ENCODE measurements around the gene SERPINA5.

The SERPINA5 gene

DNA sequence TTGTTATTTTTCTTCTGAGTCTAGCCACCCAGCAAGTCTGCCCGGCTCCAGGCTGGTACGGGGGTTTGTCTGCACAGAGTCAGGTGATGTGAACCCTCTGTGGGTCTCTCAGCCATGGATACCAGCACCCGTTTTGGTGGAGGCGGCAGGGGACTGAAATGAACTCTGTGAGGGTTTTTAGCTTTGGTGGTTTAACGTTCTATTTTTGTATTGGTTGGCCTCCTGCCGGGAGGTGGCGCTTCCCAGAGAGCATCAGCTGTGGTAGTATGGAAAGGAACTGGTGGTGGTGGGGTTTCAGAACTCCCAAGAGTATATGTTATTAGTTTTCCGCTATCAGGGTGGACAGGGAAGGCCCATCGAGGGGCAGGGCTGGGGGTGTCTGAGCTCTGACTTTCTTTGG lies 25.2 kb upstream of the SERPINA5 start:
- DNase-seq = no peak

DNA sequence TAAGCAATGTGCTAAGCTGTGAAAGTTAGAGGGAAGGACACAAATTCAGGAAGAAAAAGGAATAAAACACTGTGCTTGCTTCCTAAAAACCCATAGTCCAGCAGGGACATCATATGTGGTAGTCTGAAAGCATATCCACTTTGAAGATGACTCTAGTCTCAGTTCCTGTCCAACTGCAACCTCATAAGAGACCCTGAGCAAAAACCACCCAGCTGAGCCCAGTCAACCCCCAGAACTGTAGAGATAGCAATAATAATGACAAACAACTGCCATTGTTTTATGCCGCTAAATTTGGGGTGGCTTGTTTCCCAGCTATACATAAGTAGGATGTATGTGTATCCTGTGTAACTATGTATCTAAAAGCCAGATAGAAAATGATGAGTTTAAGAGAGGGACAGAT lies 23.9 kb upstream of the SERPINA5 start:
- DNase-seq = no peak

DNA sequence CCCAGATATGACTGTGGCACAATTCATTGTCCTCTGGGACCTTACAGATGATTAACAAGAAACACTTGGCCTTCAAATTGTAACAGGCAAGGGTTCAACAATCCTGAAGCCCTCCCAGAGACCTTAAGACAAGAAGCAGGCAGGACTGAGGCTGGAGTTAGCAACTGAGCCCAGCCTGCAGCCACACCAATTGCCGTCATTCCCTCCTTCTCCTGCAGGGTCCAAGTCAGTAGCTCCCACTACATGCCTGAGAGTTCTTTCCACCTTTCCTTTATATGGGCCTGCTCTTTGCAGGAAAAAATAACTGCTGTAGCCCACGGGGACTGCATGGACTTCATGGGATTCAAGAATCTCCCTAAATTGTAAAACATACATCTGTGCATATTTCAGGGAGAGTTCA lies 22.4 kb upstream of the SERPINA5 start:
- no peak for DNase-seq

- no peak for DNase-seq
Observed at GRCh38 chr14:94559638-94560290, 21.5 kb upstream of the SERPINA5 start.

DNA sequence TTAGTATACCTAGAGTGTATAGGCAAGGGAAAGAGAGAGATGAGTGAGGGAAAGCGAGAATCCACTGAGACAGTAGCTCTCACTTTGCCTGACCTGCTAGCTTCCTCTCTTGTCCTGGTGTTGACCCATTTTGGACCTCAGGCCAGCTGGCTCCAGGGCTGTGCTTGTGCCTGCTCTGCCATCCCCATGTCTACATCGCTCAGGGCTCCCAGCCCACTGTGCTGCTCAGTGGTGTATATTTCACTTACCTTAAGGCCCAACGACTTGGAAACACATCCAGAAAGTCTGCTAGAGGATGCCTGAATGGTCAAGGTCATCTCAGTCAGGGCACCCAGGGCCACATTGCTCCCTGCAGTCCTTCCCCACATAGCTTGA lies 20.9 kb upstream of the SERPINA5 start:
- DNase-seq = no peak

GRCh38 chr14:94560751-94561655 lies 20.2 kb upstream of the SERPINA5 start, which contains the start of gene SERPINA4:
SERPINA4 (plus strand) TSS chr14:94561442; CDS start chr14:94563483, 2,041 bp downstream.
- DNase-seq = no peak

DNA sequence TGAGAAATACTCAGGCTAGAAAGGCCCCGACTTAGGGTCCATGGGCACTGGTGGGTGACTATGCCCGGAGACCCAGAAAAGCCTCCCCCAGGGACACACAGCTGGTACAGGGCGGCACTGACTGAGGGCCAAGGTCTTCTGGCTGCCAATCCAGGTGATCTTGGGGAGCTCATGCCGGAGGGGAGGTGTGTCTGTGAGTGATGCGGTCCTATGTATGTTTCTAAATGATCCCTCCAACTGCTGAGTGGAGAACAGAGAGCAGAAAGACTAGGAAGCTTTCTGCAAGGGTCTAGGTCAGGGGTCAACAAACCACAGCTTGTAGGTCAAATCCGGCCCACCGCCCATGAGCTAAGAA lies 19.6 kb upstream of the SERPINA5 start:
- DNase-seq = no peak

GRCh38 chr14:94562022-94562421 lies 19.2 kb upstream of the SERPINA5 start:
- no peak for DNase-seq

GRCh38 chr14:94562941-94563883 lies 18.0 kb upstream of the SERPINA5 start:
- no peak for DNase-seq

DNA sequence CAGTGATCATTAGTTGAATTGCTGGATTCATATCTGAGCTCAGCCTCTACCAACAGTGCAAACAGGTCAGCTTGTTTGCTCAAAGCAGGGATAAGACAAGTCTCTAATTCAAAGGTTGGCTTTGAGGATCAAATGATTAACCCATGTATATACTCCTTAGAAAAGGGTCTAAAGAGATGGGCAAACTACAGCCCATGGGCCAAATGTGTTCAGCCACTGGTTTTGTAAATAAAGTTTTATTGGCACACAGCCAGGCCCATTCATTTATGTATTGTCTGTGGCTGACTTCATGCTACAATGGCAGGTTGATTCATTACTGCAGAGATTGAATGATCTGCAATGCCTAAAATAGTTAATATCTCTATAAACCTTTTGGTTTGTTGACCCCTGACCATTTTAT lies 16.8 kb upstream of the SERPINA5 start:
- no peak for DNase-seq

DNA sequence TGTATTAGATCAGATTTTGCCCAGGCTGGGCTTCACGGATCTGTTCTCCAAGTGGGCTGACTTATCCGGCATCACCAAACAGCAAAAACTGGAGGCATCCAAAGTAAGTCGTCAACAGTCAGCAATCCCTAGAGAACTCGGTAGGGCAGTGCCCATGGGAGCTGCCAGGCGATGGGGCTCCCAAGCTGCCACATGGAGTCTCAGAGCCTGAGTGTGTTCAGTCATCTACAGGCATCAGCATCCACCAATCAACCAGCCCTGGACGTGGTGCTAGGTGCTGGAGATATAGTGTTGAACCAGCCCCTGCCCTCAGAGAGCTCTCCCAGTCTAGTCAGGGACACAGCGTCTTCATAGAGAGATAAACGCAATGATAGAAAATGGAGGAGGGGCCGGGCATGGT lies 13.0 kb upstream of the SERPINA5 start:
- DNase-seq = no peak

DNA sequence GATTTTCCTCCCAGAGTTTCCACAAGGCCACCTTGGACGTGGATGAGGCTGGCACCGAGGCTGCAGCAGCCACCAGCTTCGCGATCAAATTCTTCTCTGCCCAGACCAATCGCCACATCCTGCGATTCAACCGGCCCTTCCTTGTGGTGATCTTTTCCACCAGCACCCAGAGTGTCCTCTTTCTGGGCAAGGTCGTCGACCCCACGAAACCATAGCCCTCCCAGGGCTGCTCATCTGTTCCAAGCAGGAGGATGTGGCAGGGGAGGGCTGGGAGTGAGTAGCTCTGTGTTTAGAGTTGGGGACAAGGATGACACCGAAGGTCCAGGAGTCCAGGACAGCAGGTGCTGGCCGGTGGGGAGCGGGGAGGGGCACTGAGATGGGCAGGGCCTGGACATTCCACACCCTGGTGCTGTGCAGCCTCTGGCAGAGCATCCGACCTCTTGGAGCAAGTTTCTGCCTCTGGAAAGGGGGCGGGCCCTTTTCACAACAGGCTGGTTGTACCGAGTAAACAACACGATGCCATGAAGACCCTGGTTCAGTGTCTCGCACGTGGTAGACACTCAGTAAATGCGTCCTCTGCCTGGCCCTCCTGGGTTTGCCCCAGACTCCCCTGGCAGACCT lies 11.7 kb upstream of the SERPINA5 start:
- no peak for DNase-seq

DNA sequence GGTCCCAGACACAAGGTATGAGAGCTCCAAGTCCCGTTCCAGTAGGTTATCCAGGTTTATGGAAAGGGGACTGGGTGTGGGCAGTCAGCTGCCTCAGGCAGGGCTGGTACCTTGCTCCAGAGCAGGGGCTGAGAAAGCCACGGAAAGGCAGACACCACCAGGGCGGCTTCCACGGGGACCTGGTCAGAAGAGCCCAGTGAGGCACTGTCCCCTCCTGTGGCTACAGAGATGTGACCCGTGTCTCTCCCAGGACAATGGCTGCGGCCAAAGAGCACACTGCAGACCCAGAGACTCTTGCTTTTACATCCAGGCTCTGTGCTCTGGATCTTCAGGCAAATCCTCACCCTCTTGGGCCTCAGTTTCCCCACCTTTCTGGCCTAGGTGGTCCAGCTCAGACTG lies 11.2 kb upstream of the SERPINA5 start:
- no peak for DNase-seq

GRCh38 chr14:94570440-94570839 lies 10.8 kb upstream of the SERPINA5 start:
- no peak for DNase-seq

- no peak for DNase-seq
Observed at GRCh38 chr14:94571395-94571794, 9.8 kb upstream of the SERPINA5 start.

DNA sequence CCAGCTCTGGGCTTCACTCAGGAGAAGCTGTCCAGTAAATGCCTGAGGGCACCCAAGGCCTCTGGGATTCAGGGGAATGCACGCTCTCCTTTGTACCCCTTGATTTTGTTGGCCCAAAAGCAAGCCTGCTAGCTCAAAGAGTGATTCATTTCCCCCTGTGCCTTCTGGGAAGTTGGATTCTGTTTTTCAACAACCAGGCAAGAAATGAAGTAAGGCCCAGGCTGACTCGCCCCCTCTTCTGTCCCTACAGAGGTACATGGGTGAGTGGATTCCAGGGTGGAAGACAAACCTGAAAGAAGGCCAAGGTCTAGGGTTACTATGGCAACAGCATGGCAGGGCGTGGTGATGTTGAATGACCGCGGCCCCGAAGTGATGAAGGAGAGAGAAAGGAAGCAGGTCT lies 9.3 kb upstream of the SERPINA5 start:
- DNase-seq = no peak

DNA sequence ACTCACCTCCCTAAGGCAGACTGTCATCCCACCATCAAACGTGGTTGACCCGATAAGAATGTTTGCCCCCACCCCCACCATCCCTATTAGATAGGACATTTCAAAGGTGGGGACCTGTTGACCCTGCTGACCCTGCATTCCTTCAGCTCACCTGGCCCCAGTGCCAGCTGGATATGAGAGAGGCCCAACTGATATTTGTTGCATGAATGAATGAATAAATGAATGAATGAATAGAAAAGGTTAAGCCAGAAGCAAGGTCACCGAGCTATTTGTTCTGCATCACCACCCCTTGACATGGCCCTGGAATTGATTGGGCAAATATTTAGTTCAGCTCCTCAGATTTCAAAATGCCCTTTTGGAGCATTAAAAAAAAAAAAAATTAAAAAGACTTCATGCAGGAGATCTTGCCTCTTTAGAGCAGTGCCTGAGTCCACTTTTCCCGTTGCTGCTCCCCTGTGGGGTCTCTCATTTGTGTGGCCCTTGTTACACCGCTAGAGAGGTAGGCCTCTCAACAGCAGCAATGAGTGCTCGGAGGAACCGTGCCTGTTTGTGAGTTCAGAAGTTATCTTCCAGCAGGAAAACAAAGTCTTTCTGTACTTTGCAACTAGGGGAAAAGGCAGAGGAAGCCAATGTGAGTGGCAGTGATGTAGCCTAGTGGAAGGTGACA lies 8.5 kb upstream of the SERPINA5 start:
- DNase-seq = no peak

DNA sequence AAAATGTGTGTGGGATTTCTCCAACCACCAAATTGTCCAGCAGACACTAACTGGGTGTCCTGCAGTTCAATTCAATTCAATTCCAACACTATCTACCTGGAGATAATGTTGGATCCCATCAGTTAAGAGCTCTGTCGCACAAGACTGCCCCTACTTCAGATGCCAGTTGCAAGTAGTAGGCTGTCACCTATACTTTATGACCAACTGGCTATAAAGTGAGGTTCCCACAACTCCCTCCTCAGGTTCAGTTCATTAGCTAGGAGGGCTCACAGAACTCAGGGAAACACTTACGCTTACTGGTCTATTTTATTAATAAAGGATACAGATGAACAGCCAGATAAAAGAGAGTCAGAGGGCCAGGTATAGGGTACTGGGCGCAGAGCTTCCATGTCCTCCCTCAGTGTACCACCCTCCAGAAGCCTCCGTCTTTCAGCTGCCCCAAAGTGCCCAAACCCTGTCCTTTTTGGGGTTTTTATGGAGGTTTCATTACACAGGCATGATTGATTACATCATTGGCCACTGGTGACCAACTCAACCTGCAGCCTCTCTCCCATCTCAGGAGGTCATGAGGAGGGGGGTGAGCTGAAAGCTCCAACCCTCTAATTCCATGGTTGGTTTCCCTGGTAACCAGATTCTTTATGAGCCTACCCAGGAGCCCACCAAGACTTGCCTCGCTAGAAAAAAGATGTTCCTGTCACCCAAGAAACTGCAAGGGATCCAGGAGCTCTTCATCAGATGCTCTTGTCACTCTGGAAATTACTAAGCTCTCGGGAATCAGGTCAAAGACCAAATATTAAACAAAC lies 7.5 kb upstream of the SERPINA5 start:
- no peak for DNase-seq

GRCh38 chr14:94574336-94574735 lies 6.9 kb upstream of the SERPINA5 start:
- DNase-seq = no peak

- DNase-seq = no peak
Observed at GRCh38 chr14:94575730-94576585, 5.3 kb upstream of the SERPINA5 start.

Data from NCI-H1105 (cell line).